PC-9 (cell line): Measurements from ENCODE around the gene KRT78.
"Not testable (repeated sequence)": the region's sequence is repeated elsewhere in the genome, so short reads cannot be mapped to it uniquely, and the experiment has no call there.

Experiments used
- EZH2 ChIP-seq: fragments of 200-600 bp; sonication (generic); IDR thresholded peaks from 2 replicates; pipeline ENCODE4 v1.8.0; 2017; ENCODE audit warnings: antibody characterized with exemption, low read depth
- TF ChIP-seq, protein P1 (sequence below): fragments of 200-600 bp; sonication (generic); conservative IDR thresholded peaks from 2 replicates; pipeline ENCODE4 v1.6.1; 2017; ENCODE audit warnings: mixed run types, antibody characterized with exemption, mild to moderate bottlenecking, moderate library complexity

- TF ChIP-seq, protein P1, sequence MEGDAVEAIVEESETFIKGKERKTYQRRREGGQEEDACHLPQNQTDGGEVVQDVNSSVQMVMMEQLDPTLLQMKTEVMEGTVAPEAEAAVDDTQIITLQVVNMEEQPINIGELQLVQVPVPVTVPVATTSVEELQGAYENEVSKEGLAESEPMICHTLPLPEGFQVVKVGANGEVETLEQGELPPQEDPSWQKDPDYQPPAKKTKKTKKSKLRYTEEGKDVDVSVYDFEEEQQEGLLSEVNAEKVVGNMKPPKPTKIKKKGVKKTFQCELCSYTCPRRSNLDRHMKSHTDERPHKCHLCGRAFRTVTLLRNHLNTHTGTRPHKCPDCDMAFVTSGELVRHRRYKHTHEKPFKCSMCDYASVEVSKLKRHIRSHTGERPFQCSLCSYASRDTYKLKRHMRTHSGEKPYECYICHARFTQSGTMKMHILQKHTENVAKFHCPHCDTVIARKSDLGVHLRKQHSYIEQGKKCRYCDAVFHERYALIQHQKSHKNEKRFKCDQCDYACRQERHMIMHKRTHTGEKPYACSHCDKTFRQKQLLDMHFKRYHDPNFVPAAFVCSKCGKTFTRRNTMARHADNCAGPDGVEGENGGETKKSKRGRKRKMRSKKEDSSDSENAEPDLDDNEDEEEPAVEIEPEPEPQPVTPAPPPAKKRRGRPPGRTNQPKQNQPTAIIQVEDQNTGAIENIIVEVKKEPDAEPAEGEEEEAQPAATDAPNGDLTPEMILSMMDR, result not testable (repeated sequence)
- TF ChIP-seq EZH2, result not testable (repeated sequence)
Observed at GRCh38 chr12:52795332-52795674, 53.5 kb downstream of the KRT78 start.
